Esophagus (tissue), 2 donors: ENCODE results near the gene SMCR8. TPM values are rescaled to one million over a fixed set of nuclear protein-coding genes. Genes with fewer than 3 reads are reported as not detected.

ENCODE experiments used
- H3K27ac ChIP-seq, 2 donors: one replicate each; pipeline ENCODE4 v1.5.1; 2013; ENCODE audit warnings: low read depth in 2 of 2, mild to moderate bottlenecking in 2 of 2, inconsistent platforms in 1 of 2, low read length in 1 of 2, moderate library complexity in 1 of 2
- H3K27me3 ChIP-seq, 2 donors: one replicate each; pipeline ENCODE4 v1.6.1; 2013; ENCODE audit warnings: low read length in 2 of 2, control low read depth in 1 of 2, mild to moderate bottlenecking in 1 of 2; ENCODE audit not compliant: insufficient read depth in 2 of 2, control insufficient read depth in 1 of 2
- H3K36me3 ChIP-seq, 2 donors: one replicate each; pipeline ENCODE4 v1.6.1; 2013; ENCODE audit warnings: low read length in 1 of 2; ENCODE audit not compliant: control insufficient read depth in 2 of 2, insufficient read depth in 2 of 2
- H3K4me1 ChIP-seq, 2 donors: one replicate each; pipeline ENCODE4 v1.6.1; 2013; ENCODE audit warnings: low read length in 1 of 2; ENCODE audit not compliant: control insufficient read depth in 2 of 2, insufficient read depth in 2 of 2
- H3K4me3 ChIP-seq, 2 donors: one replicate each; pipeline ENCODE4 v1.5.1; 2013; ENCODE audit warnings: low read length in 2 of 2, mild to moderate bottlenecking in 2 of 2, low read depth in 1 of 2, moderate library complexity in 1 of 2
- H3K9me3 ChIP-seq, 2 donors: one replicate each; pipeline ENCODE4 v1.6.1; 2013; ENCODE audit warnings: mild to moderate bottlenecking in 2 of 2, low read depth in 1 of 2, low read length in 1 of 2, moderate library complexity in 1 of 2; ENCODE audit not compliant: control insufficient read depth in 2 of 2, insufficient read depth in 1 of 2
- WGBS, 2 donors: extraction: QIAGEN DNeasy Blood & Tissue Kit; methylation state at CpG; one replicate each; pipeline ENCODE4 v1.1.7; 2013; 5-methylcytosine and 5-hydroxymethylcytosine counted together
- polyA plus RNA-seq, 2 donors: library from polyadenylated mRNA; stranded (reverse); fragments of 200-250 nt; gene quantifications; one replicate each; pipeline ENCODE4 v1.2.3, GENCODE V29; 2013
- donor health status: healthy with polysubstance abuse.
- donor health status: Bipolar disorder and iron deficiency.

The SMCR8 gene
- polyA plus RNA-seq, 2 donors = 3.2 to 3.6 TPM

DNA sequence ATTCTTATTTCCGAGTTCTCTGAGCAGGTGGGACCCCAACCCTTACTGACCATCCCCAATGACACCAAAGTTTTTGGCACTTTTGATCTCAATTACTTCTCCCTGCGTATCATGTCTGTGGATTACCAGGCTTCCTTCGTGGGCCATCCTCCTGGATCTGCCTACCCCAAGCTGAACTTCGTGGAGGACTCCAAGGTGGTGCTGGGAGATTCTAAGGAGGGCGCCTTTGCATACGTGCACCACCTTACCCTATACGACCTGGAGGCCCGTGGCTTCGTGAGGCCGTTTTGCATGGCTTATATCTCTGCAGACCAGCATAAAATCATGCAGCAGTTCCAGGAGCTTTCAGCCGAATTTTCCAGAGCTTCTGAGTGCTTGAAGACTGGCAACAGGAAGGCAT is 868 bp downstream of the SMCR8 start:
- peak overlapping the region; percentile 95 to 96 for H3K27ac ChIP-seq
- H3K4me1 ChIP-seq = peaks cover 16 to 26% of the 10 kb centered on the region in 2 donors
- no peaks in the 10 kb centered on the region for H3K9me3 ChIP-seq
- H3K4me3 ChIP-seq = peak overlapping the region; percentile 76 to 82
- no peaks in the 10 kb centered on the region for H3K27me3 ChIP-seq
- 71 to 76% methylated on average over 11 of the region's 11 CpGs for WGBS, 2 donors
- peaks cover 0 to 25% of the 10 kb centered on the region in 2 donors for H3K36me3 ChIP-seq

DNA sequence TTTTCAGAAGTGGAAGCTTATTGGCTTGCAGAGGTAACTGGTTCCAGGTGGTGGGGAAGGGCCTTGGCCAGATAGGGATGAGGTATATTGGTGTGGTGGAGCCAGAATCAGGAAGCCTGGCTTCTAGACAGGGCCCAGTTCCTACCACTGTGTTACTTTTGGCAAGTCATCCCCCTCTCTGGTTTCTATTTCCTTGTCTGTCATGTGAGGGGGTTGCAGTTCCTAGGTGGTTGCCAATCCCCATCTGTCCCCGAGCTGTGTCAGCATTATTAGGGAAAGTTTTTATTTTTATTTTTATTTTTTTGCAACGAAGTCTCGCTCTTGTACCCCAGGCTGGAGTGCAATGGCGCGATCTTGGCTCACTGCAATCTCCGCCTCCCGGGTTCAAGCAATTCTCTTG is 3.0 kb downstream of the SMCR8 start:
- no peak overlapping the region for H3K27ac ChIP-seq

DNA sequence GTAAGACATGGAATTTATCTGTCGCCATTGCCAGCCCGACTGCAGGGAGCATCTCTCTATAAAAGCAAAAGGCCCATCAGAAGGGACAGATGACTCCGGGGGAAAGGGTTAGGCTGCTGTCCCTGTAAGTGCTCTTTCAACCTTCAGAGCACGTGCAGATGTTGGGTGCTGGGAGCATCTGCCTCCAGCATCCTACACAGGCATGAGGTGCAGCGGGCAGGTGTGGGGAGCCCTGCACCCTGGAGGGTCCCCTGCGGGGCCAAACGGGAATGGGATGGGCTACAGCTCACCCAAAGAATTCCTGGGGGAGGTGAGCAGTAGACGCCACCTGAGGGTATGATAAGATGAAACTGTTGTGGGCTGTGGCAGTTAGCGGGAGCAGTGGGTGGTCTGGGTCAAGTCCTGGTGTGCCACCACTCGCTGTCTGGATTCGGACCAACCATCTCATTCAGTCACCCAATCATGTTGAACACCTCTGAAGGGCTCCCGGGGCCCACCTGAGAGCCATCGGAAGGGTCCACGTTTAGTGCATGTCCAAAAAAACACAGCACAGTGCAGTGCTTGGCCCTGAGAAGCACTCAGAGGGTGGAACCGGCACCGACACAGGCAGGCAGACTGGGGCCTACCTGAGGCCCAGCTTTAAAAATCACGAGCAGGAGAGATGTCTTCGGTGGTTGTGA is 3.8 kb downstream of the SMCR8 start:
- WGBS, 2 donors = 72 to 79% methylated on average over 18 of the region's 18 CpGs
- Histone ChIP-seq H3K9me3 (no peaks in the 10 kb centered on the region), H3K36me3 (peaks cover 11 to 41% of the 10 kb centered on the region in 2 donors), H3K27me3 (no peaks in the 10 kb centered on the region), H3K4me3 (no peak overlapping the region), H3K27ac (no peak overlapping the region), H3K4me1 (peaks cover 16 to 24% of the 10 kb centered on the region in 2 donors)

More for the DNA sequence above, 3.0 kb downstream of the SMCR8 start:
- Histone ChIP-seq H3K4me3 (no peak overlapping the region), H3K9me3 (no peaks in the 10 kb centered on the region), H3K27me3 (no peaks in the 10 kb centered on the region), H3K36me3 (peaks cover 10 to 33% of the 10 kb centered on the region in 2 donors), H3K4me1 (peaks cover 16 to 26% of the 10 kb centered on the region in 2 donors)
- WGBS, 2 donors = 84 to 90% methylated on average over 7 of the region's 7 CpGs

DNA sequence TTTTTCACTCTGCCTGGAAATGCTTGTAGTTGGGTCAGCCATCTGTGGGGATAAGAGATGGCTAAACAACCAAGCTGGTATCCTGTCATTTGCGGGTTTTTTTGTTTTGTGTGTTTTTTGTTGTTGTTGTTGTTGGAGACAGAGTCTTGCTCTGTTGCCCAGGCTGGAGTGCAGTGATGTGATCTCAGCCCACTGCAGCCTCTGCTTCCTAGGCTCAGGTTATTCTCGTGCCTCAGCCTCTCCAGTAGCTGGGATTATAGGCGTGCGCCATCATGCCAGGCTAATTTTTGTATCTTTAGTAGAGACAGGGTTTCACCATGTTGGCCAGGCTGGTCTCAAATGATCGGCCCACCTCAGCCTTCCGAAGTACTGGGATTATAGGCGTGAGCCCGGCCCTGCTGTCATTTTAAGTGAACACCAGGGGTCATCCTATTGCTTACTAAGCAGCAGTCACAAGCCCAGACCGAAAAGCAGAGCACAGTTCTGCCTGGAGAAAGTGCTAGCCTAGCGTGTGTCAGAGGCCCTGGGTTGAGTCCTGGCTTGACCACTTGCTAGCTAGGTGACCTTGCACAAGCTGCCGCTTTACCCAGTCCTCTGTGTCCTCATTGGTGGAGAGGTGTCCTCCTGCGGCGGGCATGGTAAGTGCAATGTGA is 4.6 kb downstream of the SMCR8 start:
- WGBS, 2 donors = 57 to 61% methylated on average over 13 of the region's 13 CpGs
- Histone ChIP-seq H3K9me3 (no peaks in the 10 kb centered on the region), H3K27ac (no peak overlapping the region), H3K4me1 (peaks cover 16 to 23% of the 10 kb centered on the region in 2 donors), H3K27me3 (no peaks in the 10 kb centered on the region), H3K36me3 (peaks cover 11 to 50% of the 10 kb centered on the region in 2 donors), H3K4me3 (no peak overlapping the region)

DNA sequence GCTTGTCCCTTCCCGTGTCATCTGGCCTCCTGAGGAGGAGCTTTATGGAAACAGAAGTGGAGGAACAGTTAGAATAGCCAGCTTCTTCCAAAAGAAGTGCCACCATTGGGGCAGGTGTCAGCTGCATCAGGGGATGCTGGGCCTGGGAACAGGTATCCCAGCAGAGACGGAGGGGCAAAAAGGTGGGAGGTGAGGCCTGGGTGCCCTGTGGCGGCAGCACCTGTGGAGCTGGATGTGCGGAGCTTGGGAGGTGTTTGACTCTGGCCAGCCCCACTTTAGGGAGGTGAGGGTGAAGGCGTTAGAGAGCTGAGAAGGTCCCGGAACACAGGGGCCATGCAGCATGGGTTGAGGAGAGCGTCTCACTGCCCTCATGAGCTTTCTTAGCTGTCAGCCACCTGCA is 5.2 kb downstream of the SMCR8 start:
- Histone ChIP-seq H3K36me3 (peaks cover 11 to 51% of the 10 kb centered on the region in 2 donors), H3K4me1 (peaks cover 16 to 23% of the 10 kb centered on the region in 2 donors), H3K27me3 (no peaks in the 10 kb centered on the region), H3K27ac (no peak overlapping the region), H3K9me3 (no peaks in the 10 kb centered on the region), H3K4me3 (no peak overlapping the region)
- 81 to 85% methylated on average over 7 of the region's 7 CpGs for WGBS, 2 donors

DNA sequence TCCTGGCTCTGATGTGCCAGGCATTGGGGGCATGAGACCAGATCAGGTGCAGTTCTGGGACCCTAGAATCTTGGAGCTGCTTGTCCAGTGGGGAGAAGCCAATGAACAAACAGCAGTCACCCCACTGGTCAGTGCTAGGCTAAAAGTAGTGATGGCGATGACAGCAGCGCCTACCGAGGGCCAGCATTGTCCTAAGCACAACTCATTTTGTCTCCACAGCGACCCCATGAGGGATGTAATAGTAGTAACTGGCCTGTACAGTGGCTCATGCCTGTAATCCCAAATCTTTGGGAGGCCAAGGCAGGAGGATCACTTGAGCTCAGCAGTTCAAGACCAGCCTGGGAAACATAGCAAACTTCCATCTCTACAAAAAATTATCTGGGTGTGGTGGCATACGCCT is 6.2 kb downstream of the SMCR8 start:
- 74 to 78% methylated on average over 5 of the region's 5 CpGs for WGBS, 2 donors
- peaks cover 12 to 17% of the 10 kb centered on the region in 2 donors for H3K4me1 ChIP-seq
- no peak overlapping the region for H3K4me3 ChIP-seq
- H3K36me3 ChIP-seq = peaks cover 11 to 53% of the 10 kb centered on the region in 2 donors
- H3K9me3 ChIP-seq = no peaks in the 10 kb centered on the region
- no peaks in the 10 kb centered on the region for H3K27me3 ChIP-seq
- H3K27ac ChIP-seq = no peak overlapping the region

DNA sequence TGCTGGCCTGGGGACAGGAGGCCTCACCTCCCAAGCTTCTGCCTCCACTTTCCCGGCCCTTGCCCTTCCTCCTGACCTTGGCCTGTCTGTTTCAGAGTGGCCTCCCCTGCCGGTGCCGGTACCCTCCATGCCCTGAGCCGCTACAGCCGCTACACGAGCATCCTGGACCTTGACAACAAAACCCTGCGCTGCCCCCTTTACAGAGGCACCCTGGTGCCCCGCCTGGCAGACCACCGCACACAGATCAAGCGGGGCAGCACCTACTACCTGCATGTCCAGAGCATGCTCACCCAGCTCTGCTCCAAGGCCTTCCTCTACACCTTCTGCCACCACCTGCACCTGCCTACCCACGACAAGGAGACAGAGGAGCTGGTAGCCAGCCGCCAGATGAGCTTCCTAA is 7.4 kb downstream of the SMCR8 start:
- Histone ChIP-seq H3K36me3 (peaks cover 11 to 51% of the 10 kb centered on the region in 2 donors), H3K9me3 (no peaks in the 10 kb centered on the region), H3K27me3 (no peaks in the 10 kb centered on the region), H3K4me3 (no peak overlapping the region), H3K27ac (no peak overlapping the region), H3K4me1 (peaks cover 9 to 11% of the 10 kb centered on the region in 2 donors)
- 91 to 92% methylated on average over 12 of the region's 12 CpGs for WGBS, 2 donors

DNA sequence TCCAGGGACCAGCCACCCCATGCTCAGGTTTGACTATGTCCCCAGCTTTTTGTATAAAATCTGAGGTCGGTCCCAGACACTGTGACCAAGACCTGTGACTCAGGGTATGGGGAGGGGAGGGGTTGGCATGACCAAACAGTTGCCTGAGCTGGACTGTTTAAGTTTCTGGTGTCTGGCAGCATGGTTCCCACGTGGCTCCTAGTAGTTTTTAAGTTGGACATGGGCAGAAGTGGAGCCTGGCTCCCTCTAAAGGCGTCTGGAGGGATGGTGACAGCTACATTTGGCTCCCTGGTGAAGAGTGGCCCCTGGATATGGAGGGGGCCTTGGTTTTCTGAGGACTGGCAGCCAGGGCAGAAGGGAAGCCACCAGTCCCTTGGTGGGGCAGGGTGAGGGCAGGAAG is 7.9 kb downstream of the SMCR8 start:
- Histone ChIP-seq H3K27ac (no peak overlapping the region), H3K36me3 (peaks cover 13 to 48% of the 10 kb centered on the region in 2 donors), H3K4me3 (no peak overlapping the region), H3K9me3 (no peaks in the 10 kb centered on the region), H3K4me1 (peaks cover 4 to 7% of the 10 kb centered on the region in 2 donors), H3K27me3 (no peaks in the 10 kb centered on the region)
- 60 to 64% methylated on average over 3 of the region's 3 CpGs for WGBS, 2 donors

DNA sequence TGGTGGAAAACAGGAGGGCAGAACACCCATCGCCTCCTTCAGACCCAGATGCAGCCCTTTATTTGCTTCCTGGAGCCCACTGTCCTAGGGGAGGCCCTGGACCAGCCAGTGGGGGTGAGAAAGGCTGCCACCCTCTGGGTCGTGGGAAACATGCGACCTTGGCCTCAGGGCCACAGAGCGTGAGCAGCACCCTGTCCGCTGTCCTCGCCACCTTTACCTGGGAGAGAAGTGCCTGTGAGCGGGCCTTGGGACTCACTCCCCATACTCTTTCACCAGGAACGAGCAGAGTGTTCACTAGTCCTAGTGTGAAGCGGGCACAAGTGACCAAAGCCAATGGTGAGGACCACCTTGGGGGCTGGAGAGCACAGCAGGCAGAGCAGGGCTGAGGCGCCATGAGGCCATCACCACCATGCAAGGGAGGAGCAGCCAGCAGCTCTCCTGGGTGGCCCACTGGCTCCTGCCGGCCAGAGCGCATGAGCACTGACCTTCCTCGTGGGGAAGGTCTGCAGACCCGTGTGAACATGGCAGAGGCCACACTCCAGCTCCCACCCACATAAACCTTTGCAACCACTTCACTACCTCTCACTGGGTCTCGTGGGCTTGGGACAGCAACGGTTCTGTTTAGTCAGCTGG is 8.5 kb downstream of the SMCR8 start:
- Histone ChIP-seq H3K4me1 (peaks cover 3 to 7% of the 10 kb centered on the region in 2 donors), H3K27ac (no peak overlapping the region), H3K27me3 (no peaks in the 10 kb centered on the region), H3K9me3 (no peaks in the 10 kb centered on the region), H3K36me3 (peaks cover 15 to 50% of the 10 kb centered on the region in 2 donors), H3K4me3 (no peak overlapping the region)
- 85 to 92% methylated on average over 16 of the region's 16 CpGs for WGBS, 2 donors
